ENCODE measurements around the gene MEPE. TPM values are rescaled to one million over a fixed set of nuclear protein-coding genes. Genes with fewer than 3 reads are reported as not detected.

MEPE gene
- total RNA-seq, 1 experiment from 2014 or later: not detected

DNA sequence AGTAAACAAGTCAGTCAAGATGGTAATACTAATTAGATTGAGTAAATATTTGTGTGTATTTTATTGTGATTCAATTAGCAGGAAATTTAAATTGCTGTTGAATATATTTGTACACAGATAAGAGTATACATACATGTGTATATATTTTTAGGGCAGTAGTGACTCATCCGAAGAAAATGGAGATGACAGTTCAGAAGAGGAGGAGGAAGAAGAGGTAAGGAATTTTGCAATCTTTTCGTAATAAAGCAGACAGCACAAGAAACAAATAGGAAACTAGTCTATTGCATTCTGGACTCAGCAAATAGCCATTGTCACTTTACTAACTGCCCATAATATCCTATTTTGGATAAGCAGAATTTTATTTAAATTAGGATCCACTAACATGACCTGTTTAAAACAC lies 26.8 kb upstream of the MEPE start (continued):
- TF ChIP-seq YY1 (IDR thresholded peaks at IDR 0.05; ENCODE audit: extremely low read depth, insufficient replicate concordance, low read depth, low read length) (no peak), ELF1 (IDR thresholded peaks at IDR 0.05; ENCODE audit: borderline replicate concordance, low read depth) (no peak), SRF (IDR thresholded peaks at IDR 0.05; ENCODE audit: low read depth) (no peak), JUND (IDR thresholded peaks at IDR 0.05) (no peak)
- TF ChIP-seq, protein P1, sequence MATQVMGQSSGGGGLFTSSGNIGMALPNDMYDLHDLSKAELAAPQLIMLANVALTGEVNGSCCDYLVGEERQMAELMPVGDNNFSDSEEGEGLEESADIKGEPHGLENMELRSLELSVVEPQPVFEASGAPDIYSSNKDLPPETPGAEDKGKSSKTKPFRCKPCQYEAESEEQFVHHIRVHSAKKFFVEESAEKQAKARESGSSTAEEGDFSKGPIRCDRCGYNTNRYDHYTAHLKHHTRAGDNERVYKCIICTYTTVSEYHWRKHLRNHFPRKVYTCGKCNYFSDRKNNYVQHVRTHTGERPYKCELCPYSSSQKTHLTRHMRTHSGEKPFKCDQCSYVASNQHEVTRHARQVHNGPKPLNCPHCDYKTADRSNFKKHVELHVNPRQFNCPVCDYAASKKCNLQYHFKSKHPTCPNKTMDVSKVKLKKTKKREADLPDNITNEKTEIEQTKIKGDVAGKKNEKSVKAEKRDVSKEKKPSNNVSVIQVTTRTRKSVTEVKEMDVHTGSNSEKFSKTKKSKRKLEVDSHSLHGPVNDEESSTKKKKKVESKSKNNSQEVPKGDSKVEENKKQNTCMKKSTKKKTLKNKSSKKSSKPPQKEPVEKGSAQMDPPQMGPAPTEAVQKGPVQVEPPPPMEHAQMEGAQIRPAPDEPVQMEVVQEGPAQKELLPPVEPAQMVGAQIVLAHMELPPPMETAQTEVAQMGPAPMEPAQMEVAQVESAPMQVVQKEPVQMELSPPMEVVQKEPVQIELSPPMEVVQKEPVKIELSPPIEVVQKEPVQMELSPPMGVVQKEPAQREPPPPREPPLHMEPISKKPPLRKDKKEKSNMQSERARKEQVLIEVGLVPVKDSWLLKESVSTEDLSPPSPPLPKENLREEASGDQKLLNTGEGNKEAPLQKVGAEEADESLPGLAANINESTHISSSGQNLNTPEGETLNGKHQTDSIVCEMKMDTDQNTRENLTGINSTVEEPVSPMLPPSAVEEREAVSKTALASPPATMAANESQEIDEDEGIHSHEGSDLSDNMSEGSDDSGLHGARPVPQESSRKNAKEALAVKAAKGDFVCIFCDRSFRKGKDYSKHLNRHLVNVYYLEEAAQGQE (IDR thresholded peaks at IDR 0.05; ENCODE audit: low read depth): no peak

DNA sequence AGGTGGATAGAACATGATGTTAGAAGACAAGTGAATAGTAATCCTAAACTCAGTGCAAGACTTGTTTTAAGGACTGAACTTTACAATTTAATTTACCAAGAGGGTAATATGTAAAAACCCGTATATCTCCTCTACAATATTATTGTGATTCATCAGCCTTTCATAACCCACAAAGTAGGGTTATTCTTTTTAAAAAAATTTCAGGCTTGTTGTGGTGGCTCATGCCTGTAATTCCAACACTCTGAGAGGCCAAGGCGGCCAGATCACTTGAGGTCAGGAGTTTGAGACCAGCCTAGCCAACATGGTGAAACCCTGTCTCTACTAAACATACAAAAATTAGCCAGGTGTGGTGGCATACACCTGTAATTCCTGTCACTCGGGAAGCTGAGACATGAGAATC lies 26.2 kb upstream of the MEPE start:
- Histone ChIP-seq H3K4me1 (ENCODE audit: control insufficient read depth in 1 of 2, insufficient read depth in 2 of 2, low read length in 2 of 2) (no peaks in the 10 kb centered on the region), H3K36me3 (ENCODE audit: control insufficient read depth in 1 of 2, insufficient read depth in 2 of 2, low read length in 2 of 2) (no peaks in the 10 kb centered on the region), H3K27me3 (ENCODE audit: insufficient read depth, low read length) (no peaks in the 10 kb centered on the region), H2AFZ (ENCODE audit: low read depth, low read length, poor library complexity, severe bottlenecking) (no peak overlapping the region), H3K4me3 (replicated peaks in 1 of 2; ENCODE audit: low read depth in 1 of 2, low read length in 2 of 2) (no peak overlapping the region), H3K9me2 (ENCODE audit: insufficient read depth) (no peaks in the 10 kb centered on the region), H3K4me2 (ENCODE audit: low read length) (no peak overlapping the region), H3K9ac (ENCODE audit: low read length) (no peak overlapping the region), H3K79me2 (ENCODE audit: insufficient read depth, low read length) (no peaks in the 10 kb centered on the region), H4K20me1 (ENCODE audit: insufficient read depth) (no peaks in the 10 kb centered on the region), H3K27ac (ENCODE audit: low read depth, low read length) (no peak overlapping the region), H3K9me3 (ENCODE audit: control insufficient read depth in 1 of 2, insufficient read depth in 1 of 2, low read depth in 1 of 2, low read length in 2 of 2) (no peaks in the 10 kb centered on the region)
- BruUV-seq (replicated peaks): no TSS peak
- DNase-seq (ENCODE audit: low read depth, low spot score) (no peak), ATAC-seq (no peak)
- no peak for TF ChIP-seq ZFX (IDR thresholded peaks at IDR 0.05)
- no peak for TF ChIP-seq TCF7L2 (IDR thresholded peaks at IDR 0.05; ENCODE audit: borderline replicate concordance, extremely low read depth, insufficient read depth, insufficient read length)
- no peak for TF ChIP-seq CEBPB (IDR thresholded peaks at IDR 0.05; ENCODE audit: low read depth)
- TF ChIP-seq SP1 (IDR thresholded peaks at IDR 0.05; ENCODE audit: low read depth): no peak
- no peak for TF ChIP-seq SRF (IDR thresholded peaks at IDR 0.05; ENCODE audit: low read depth)
- TF ChIP-seq, protein P2, sequence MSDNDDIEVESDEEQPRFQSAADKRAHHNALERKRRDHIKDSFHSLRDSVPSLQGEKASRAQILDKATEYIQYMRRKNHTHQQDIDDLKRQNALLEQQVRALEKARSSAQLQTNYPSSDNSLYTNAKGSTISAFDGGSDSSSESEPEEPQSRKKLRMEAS (IDR thresholded peaks at IDR 0.05): no peak
- TF ChIP-seq ELF1 (IDR thresholded peaks at IDR 0.05; ENCODE audit: borderline replicate concordance, low read depth): no peak
- TF ChIP-seq FOSL1 (IDR thresholded peaks at IDR 0.05; ENCODE audit: low read depth): no peak
- TF ChIP-seq ATF3 (IDR thresholded peaks at IDR 0.05): no peak
- TF ChIP-seq EGR1 (IDR thresholded peaks at IDR 0.05; ENCODE audit: low read depth): no peak
- no peak for TF ChIP-seq EZH2 (IDR thresholded peaks at IDR 0.05)
- ChIA-PET CTCF (no interaction called here), POLR2A (no interaction called here), RAD21 (ENCODE audit: low non-redundant PET in 1 of 2, low total read pairs in 2 of 2, uncharacterized antibody in 2 of 2, unreplicated experiment in 2 of 2) (no interaction called here)
- intact Hi-C loops (cut with micrococcal nuclease): no loop called here
